Erythroblast (primary cell): Measurements from ENCODE around the gene ZBTB49.

Experiments
- GATA1 ChIP-seq: IDR thresholded peaks from 2 replicates; pipeline ENCODE4 v1.6.1; 2011; ENCODE audit warnings: low read depth, mild to moderate bottlenecking, control low read depth, low read length, moderate library complexity
- POLR2A ChIP-seq: IDR thresholded peaks from 2 replicates; pipeline ENCODE4 v1.6.1; 2011; ENCODE audit warnings: mild to moderate bottlenecking, low read length

DNA sequence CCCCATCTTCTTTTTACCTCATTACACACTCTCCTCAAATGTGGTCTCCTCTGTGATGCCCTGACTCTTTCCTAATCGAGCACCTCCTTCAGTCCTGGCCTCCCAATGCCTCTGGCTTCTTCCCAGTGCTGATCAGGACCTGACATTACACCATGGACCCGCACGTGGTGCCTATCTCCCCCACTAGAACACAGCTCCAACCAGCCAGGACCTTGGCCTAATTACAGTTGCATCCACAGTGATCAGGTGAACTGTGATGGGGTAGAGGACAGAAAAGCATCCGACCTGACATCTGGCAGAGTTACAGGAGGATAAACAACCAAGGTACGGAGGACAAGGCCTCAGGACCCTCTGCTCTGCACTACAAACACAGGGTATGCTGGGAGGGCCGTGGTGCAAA lies 12.5 kb upstream of the ZBTB49 start:
- no peak for TF ChIP-seq POLR2A
- TF ChIP-seq GATA1: no peak
